ENCODE data around the gene RXFP3.

- TF ChIP-seq CTCF (optimal IDR thresholded peaks at IDR 0.05 in 1 of 3, IDR thresholded peaks at IDR 0.05 in 1 of 3, conservative IDR thresholded peaks at IDR 0.05 in 1 of 3; ENCODE audit: extremely low read depth in 1 of 3, insufficient read depth in 2 of 3, low read length in 3 of 3) (no peak), EZH2 (IDR thresholded peaks at IDR 0.05; ENCODE audit: low read length) (no peak)
Observed at GRCh38 chr5:33984671-33985124, 48.5 kb downstream of the RXFP3 start, which contains the start of gene SLC45A2.

Data from keratinocyte (primary cell).